ENCODE results near the gene TTYH1. TPM values are rescaled to one million over a fixed set of nuclear protein-coding genes. Genes with fewer than 3 reads are reported as not detected.

TTYH1 gene
- total and polyA plus RNA-seq, 9 of the 15 experiments (the other 6 are each of a cell fraction or from before 2014, with no cell fraction given), result 0.08 TPM; not detected in 8

- TF ChIP-seq MAZ (CRISPR knock-in tag; conservative IDR thresholded peaks at IDR 0.05 in 1 of 2, IDR thresholded peaks at IDR 0.05 in 1 of 2) (peak; percentile 35 to 65; a peak in 3 of 4 replicates), L3MBTL2 (IDR thresholded peaks at IDR 0.05) (peak; percentile 99), ESRRB (CRISPR knock-in tag; IDR thresholded peaks at IDR 0.05; ENCODE audit: borderline replicate concordance) (no peak), STAT5A (IDR thresholded peaks at IDR 0.05; ENCODE audit: borderline replicate concordance, low read length) (no peak), NELFE (IDR thresholded peaks at IDR 0.05; ENCODE audit: insufficient read depth, insufficient read length) (no peak), BHLHE40 (IDR thresholded peaks at IDR 0.05; ENCODE audit: low read length) (peak; percentile 30; the same call in 1 of the 2 replicates), HDAC1 (IDR thresholded peaks at IDR 0.05) (peak in 1 of 2 experiments; percentile 55; a peak in 1 of 4 replicates), RFX7 (CRISPR knock-in tag; IDR thresholded peaks at IDR 0.05) (no peak), TFE3 (CRISPR knock-in tag; IDR thresholded peaks at IDR 0.05) (no peak), CTBP1 (IDR thresholded peaks at IDR 0.05; ENCODE audit: borderline replicate concordance) (peak; percentile 93), ESRRA (IDR thresholded peaks at IDR 0.05; ENCODE audit: borderline replicate concordance, low read depth) (peak; percentile 80), ZNF699 (CRISPR knock-in tag; IDR thresholded peaks at IDR 0.05; ENCODE audit: insufficient replicate concordance) (no peak), ZFP30 (CRISPR knock-in tag; IDR thresholded peaks at IDR 0.05; ENCODE audit: borderline replicate concordance) (no peak), ZNF561 (CRISPR knock-in tag; conservative IDR thresholded peaks at IDR 0.05) (no peak), GTF2E2 (tag; IDR thresholded peaks at IDR 0.05) (peak; percentile 92), STAG1 (CRISPR knock-in tag; IDR thresholded peaks at IDR 0.05; ENCODE audit: borderline replicate concordance) (no peak; the same call in 1 of the 2 replicates)
- TF ChIP-seq, protein P1, sequence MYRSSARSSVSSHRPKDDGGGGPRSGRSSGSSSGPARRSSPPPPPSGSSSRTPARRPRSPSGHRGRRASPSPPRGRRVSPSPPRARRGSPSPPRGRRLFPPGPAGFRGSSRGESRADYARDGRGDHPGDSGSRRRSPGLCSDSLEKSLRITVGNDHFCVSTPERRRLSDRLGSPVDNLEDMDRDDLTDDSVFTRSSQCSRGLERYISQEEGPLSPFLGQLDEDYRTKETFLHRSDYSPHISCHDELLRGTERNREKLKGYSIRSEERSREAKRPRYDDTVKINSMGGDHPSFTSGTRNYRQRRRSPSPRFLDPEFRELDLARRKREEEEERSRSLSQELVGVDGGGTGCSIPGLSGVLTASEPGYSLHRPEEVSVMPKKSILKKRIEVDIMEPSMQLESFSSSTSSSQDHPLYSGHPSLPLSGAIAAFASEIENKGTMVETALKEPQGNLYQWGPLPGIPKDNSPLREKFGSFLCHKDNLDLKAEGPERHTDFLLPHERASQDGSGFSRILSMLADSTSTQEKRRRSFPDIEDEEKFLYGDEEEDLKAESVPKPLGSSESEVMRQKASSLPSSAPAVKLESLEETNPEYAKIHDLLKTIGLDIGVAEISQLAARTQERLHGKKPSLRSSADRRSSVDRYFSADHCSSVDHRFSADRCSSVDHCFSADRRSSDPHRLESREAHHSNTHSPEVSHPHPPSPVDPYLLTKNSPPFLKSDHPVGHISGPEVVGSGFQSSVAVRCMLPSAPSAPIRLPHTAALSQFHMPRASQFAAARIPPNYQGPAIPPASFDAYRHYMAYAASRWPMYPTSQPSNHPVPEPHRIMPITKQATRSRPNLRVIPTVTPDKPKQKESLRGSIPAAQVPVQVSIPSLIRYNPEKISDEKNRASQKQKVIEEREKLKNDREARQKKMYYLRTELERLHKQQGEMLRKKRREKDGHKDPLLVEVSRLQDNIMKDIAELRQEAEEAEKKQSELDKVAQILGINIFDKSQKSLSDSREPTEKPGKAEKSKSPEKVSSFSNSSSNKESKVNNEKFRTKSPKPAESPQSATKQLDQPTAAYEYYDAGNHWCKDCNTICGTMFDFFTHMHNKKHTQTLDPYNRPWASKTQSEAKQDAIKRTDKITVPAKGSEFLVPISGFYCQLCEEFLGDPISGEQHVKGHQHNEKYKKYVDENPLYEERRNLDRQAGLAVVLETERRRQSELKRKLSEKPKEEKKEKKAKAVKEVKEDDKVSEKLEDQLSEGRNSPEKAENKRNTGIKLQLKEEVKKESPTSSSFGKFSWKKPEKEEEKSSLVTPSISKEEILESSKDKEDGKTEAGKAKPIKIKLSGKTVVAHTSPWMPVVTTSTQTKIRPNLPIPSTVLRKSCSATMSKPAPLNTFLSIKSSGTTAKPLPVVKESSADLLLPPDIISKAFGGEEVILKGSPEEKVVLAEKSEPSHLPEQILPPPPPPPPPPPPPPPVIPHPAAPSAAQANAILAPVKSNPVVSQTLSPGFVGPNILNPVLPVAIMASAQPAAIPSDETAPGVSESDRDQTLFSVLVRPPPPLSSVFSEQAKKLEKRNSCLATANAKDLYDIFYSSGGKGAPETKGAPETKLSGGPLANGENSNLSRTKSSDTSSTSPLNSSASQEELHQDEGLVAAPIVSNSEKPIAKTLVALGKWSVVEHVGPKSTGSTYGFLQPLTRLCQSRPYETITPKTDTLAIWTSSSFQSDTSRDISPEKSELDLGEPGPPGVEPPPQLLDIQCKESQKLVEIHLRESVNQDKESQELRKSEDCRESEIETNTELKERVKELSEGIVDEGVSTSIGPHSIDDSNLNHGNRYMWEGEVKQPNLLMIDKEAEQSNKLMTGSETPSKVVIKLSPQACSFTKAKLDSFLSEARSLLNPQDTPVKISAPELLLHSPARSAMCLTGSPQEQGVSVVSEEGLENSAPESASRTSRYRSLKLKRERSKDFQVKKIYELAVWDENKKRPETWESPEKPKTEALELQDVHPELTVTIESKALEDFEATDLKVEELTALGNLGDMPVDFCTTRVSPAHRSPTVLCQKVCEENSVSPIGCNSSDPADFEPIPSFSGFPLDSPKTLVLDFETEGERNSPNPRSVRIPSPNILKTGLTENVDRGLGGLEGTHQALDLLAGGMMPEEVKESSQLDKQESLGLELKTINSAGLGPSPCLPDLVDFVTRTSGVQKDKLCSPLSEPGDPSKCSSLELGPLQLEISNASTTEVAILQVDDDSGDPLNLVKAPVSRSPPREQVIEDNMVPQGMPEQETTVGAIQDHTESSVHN (IDR thresholded peaks at IDR 0.05; ENCODE audit: borderline replicate concordance in 1 of 2, low read depth in 1 of 2), result no peak
Observed at GRCh38 chr19:54448774-54449700, 33.8 kb downstream of the TTYH1 start, which contains the start of gene LENG8 (continued).

Measured in K562 (cell line).